OCI-LY3 (cell line): ENCODE results near the gene AGAP2.
A peak's percentile ranks its signal among the peaks of the same experiment; 100 is the strongest.

Source experiments
- H2AFZ ChIP-seq: fragments of 200-600, 300-600 bp; shearing (Covaris generic); 2 replicates; pipeline ENCODE4 v1.6.0; 2014; ENCODE audit warnings: antibody characterized with exemption, low read depth, low read length
- H3K27ac ChIP-seq: fragments of 200-600, 300-600 bp; sonication (generic); 2 replicates; pipeline ENCODE4 v1.5.1; 2014; ENCODE audit warnings: mild to moderate bottlenecking, low read length, moderate library complexity, mixed read lengths
- H3K27me3 ChIP-seq: fragments of 200-600, 300-600 bp; sonication (generic); 2 replicates; pipeline ENCODE4 v1.6.1; 2014; ENCODE audit warnings: low read depth, low read length, mixed read lengths
- H3K36me3 ChIP-seq: fragments of 200-600, 300-600 bp; sonication (generic); replicated peaks from 2 replicates; pipeline ENCODE3; 2014; ENCODE audit warnings: low read depth, low read length, mixed read lengths
- H3K4me1 ChIP-seq: fragments of 300-600, 200-600 bp; sonication (generic); 2 replicates; pipeline ENCODE4 v1.6.1; 2014; ENCODE audit warnings: low read length, mixed read lengths
- H3K4me2 ChIP-seq: fragments of 200-600, 300-600 bp; sonication (generic); 2 replicates; pipeline ENCODE4 v1.6.1; 2014; ENCODE audit warnings: low read length, mixed read lengths
- H3K4me3 ChIP-seq: fragments of 300-600, 200-600 bp; sonication (generic); 2 replicates; pipeline ENCODE4 v1.5.1; 2014; ENCODE audit warnings: antibody characterized with exemption, mild to moderate bottlenecking, low read length, moderate library complexity
- H3K79me2 ChIP-seq: fragments of 300-600, 200-600 bp; shearing (Covaris generic); 2 replicates; pipeline ENCODE4 v1.6.1; 2014; ENCODE audit warnings: mild to moderate bottlenecking, low read length, mixed read lengths
- H3K9ac ChIP-seq: fragments of 300-600, 200-600 bp; shearing (Covaris generic); 2 replicates; pipeline ENCODE4 v1.6.0; 2014; ENCODE audit warnings: mild to moderate bottlenecking, low read length, moderate library complexity
- H3K9me3 ChIP-seq: fragments of 200-600, 300-600 bp; shearing (Covaris generic); 2 replicates; pipeline ENCODE4 v1.6.1; 2014; ENCODE audit warnings: low read length, mixed read lengths; ENCODE audit not compliant: insufficient read depth
- H4K20me1 ChIP-seq: fragments of 200-600, 300-600 bp; sonication (generic); 2 replicates; pipeline ENCODE4 v1.6.1; 2016; ENCODE audit warnings: low read length, mixed read lengths; ENCODE audit not compliant: insufficient read depth
- CTCF ChIP-seq: fragments of 200-600, 300-600 bp; sonication (generic); IDR thresholded peaks from 2 replicates; pipeline ENCODE4 v1.5.1; 2014; ENCODE audit warnings: antibody characterized with exemption, low read length, low read depth
- EZH2phosphoT487 ChIP-seq: fragments of 200-600 bp; shearing (Covaris generic); IDR thresholded peaks from 2 replicates; pipeline ENCODE4 v1.6.1; 2018; ENCODE audit warnings: antibody characterized with exemption, mixed run types, low read depth

Gene AGAP2

DNA sequence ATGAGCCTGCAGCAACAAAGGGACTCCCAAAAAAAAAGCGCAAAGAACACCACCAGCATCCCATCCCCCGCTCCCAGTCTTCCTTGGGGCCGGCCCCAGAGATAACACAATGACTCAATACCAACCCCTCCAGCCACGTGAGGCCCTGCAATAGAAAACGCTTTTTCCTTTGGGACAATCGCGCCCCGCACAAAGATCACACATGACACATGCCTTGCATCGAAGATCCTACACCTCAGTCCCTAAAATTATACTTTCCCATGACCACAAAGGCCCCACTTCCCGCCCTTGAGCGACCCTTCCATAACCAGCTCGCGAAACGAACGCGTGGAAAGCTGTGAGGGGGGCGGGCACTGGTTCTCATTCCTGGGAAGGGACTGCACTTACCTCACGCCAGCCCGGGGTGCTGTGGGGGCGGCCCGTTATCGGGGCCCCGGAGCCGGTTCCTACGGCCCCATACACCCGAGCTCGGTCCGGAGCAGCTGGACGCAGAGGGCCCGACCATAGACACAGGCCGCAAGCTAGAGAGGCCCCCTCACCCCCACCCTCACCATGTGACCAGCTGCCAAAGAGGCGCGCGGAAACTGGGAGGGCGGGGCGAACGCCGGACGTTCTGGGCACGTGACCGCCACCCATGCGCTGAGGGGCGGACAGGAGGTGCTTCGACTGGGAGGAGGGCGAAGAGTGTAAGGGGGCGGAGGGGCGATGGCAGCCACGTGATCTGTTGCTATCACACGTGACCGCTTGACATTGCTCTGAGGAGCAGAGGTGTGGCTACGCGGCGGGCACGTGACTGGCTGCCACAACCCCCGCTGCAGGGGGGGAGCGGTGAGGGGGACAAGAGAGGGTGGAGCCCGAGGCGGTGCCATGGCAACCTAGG lies 13.5 kb upstream of the AGAP2 start, which contains the start of gene CDK4:
TSS of gene CDK4 (minus strand) at position 523 of the 880 bp plus-strand sequence. CDS start 593 bp downstream, outside the sequence.
- TF ChIP-seq EZH2phosphoT487 (no peak), CTCF (no peak)
- Histone ChIP-seq H3K36me3 (peaks cover 35% of the 10 kb centered on the region), H3K4me2 (peak within 1 kb of the TSS; percentile 88), H3K27me3 (no peaks in the 10 kb centered on the region), H3K79me2 (peaks cover 54% of the 10 kb centered on the region), H3K9me3 (no peaks in the 10 kb centered on the region), H3K9ac (peak within 1 kb of the TSS; percentile 90), H3K4me1 (peaks cover 34% of the 10 kb centered on the region), H3K27ac (peak within 1 kb of the TSS; percentile 57), H2AFZ (no peak within 1 kb of the TSS), H3K4me3 (peak within 1 kb of the TSS; percentile 87), H4K20me1 (no peaks in the 10 kb centered on the region)

DNA sequence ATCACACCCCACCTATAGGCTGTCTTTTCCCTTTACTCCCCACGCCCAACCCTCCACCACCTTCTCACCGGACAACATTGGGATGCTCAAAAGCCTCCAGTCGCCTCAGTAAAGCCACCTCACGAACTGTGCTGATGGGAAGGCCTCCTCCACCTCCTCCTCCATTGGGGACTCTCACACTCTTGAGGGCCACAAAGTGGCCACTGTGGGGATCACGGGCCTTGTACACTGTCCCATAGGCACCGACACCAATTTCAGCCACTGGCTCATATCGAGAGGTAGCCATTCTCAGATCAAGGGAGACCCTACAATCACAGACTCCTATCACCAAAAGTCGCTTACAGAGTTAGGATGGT lies 12.9 kb upstream of the AGAP2 start:
- Histone ChIP-seq H3K4me2 (peak overlapping the region; percentile 88), H3K79me2 (peaks cover 48% of the 10 kb centered on the region), H3K9ac (peak overlapping the region; percentile 90), H3K27me3 (no peaks in the 10 kb centered on the region), H3K4me1 (peaks cover 28% of the 10 kb centered on the region), H3K9me3 (no peaks in the 10 kb centered on the region), H4K20me1 (no peaks in the 10 kb centered on the region), H3K27ac (peak overlapping the region; percentile 57), H2AFZ (no peak overlapping the region), H3K4me3 (peak overlapping the region; percentile 87), H3K36me3 (peaks cover 35% of the 10 kb centered on the region)
- TF ChIP-seq EZH2phosphoT487: no peak
- TF ChIP-seq CTCF: no peak

GRCh38 chr12:57750561-57751431 lies 12.3 kb upstream of the AGAP2 start:
- Histone ChIP-seq H2AFZ (no peak overlapping the region), H4K20me1 (no peaks in the 10 kb centered on the region), H3K9ac (peak overlapping the region; percentile 90), H3K4me1 (peaks cover 28% of the 10 kb centered on the region), H3K36me3 (peaks cover 40% of the 10 kb centered on the region), H3K9me3 (no peaks in the 10 kb centered on the region), H3K27me3 (no peaks in the 10 kb centered on the region), H3K4me2 (peak overlapping the region; percentile 88), H3K79me2 (peaks cover 42% of the 10 kb centered on the region), H3K4me3 (peak overlapping the region; percentile 87), H3K27ac (peak overlapping the region; percentile 57)
- no peak for TF ChIP-seq CTCF
- TF ChIP-seq EZH2phosphoT487: no peak

GRCh38 chr12:57749061-57749460 lies 10.5 kb upstream of the AGAP2 start:
- peaks cover 40% of the 10 kb centered on the region for H3K36me3 ChIP-seq
- peaks cover 46% of the 10 kb centered on the region for H3K79me2 ChIP-seq
- H3K27ac ChIP-seq: no peak overlapping the region
- no peak overlapping the region for H3K4me2 ChIP-seq
- H3K27me3 ChIP-seq: no peaks in the 10 kb centered on the region
- no peak for TF ChIP-seq CTCF
- TF ChIP-seq EZH2phosphoT487: no peak
- H3K9ac ChIP-seq: no peak overlapping the region
- H3K9me3 ChIP-seq: no peaks in the 10 kb centered on the region
- H2AFZ ChIP-seq: no peak overlapping the region
- H4K20me1 ChIP-seq: no peaks in the 10 kb centered on the region
- peaks cover 30% of the 10 kb centered on the region for H3K4me1 ChIP-seq
- H3K4me3 ChIP-seq: no peak overlapping the region
